ENCODE data around the gene TMEM18. TPM values are rescaled to one million over a fixed set of nuclear protein-coding genes. Genes with fewer than 3 reads are reported as not detected.

TMEM18 gene
- total RNA-seq, 1 experiment from 2014 or later = 19.0 TPM

DNA sequence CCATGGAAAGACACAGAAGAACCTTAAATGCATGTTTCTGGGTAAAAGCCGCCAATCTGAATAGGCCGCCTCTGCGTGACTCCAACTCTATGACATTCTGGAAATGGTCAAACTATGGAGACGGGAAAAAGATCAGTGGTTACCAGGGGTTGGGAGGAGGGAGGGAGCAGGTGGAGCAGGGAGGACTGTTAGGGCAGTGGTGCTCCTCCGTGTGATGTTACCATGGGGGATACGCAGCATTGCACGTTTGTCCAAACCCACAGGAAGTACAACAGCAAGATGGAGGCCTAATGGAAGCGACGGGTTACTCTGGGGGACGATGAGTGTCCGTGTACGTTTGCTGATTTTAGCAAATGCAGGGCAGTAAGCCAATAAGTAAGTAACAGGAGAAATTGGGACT lies 17.2 kb downstream of the TMEM18 start:
- CTCF ChIA-PET = no interaction called here
- DNase-seq = no peak
- no peaks in the 10 kb centered on the region for H3K36me3 Mint-ChIP-seq (ENCODE audit: insufficient read depth, unreplicated experiment)
- H3K4me3 Mint-ChIP-seq (ENCODE audit: low read depth, unreplicated experiment) = no peak overlapping the region
- intact Hi-C loops (cut with micrococcal nuclease; ENCODE audit: unreplicated experiment) = no loop called here
- BruUV-seq (replicated peaks) = no TSS peak
- no peak overlapping the region for H3K27ac Mint-ChIP-seq (ENCODE audit: unreplicated experiment)
- no peaks in the 10 kb centered on the region for H3K4me1 Mint-ChIP-seq (ENCODE audit: low read depth, unreplicated experiment)
- TF ChIP-seq CTCF (IDR thresholded peaks at IDR 0.05; ENCODE audit: unreplicated experiment) = no peak
- H3K9me3 Mint-ChIP-seq (ENCODE audit: low read depth, unreplicated experiment) = peaks cover 2% of the 10 kb centered on the region
- peaks cover 30% of the 10 kb centered on the region for H3K27me3 Mint-ChIP-seq (ENCODE audit: unreplicated experiment)

DNA sequence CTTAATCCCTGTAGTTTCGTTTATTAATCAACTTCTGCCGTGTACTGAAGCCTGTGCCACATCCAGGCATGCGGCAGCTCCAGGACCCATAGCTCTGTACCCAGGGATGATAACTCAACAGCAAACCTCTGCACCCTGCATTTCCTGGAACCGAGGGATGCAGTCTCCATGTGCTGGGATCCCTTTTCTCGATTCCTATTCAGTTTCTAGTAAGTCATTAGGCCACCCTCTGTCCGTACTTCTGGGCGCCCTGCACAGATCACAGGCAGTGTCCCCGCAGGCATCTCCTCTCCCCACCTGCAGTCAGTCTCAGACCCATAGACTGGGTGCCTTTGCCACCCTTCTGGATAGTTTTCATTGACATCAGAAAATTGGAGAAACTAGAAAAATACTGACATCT lies 18.8 kb downstream of the TMEM18 start:
- Mint-ChIP-seq H3K9me3 (ENCODE audit: low read depth, unreplicated experiment) (peaks cover 2% of the 10 kb centered on the region), H3K36me3 (ENCODE audit: insufficient read depth, unreplicated experiment) (no peaks in the 10 kb centered on the region), H3K4me3 (ENCODE audit: low read depth, unreplicated experiment) (no peak overlapping the region), H3K4me1 (ENCODE audit: low read depth, unreplicated experiment) (no peaks in the 10 kb centered on the region), H3K27me3 (ENCODE audit: unreplicated experiment) (peaks cover 30% of the 10 kb centered on the region), H3K27ac (ENCODE audit: unreplicated experiment) (no peak overlapping the region)
- intact Hi-C loops (cut with micrococcal nuclease; ENCODE audit: unreplicated experiment) = no loop called here
- no TSS peak for BruUV-seq (replicated peaks)
- CTCF ChIA-PET = no interaction called here
- DNase-seq = no peak
- TF ChIP-seq CTCF (IDR thresholded peaks at IDR 0.05; ENCODE audit: unreplicated experiment) = no peak

DNA sequence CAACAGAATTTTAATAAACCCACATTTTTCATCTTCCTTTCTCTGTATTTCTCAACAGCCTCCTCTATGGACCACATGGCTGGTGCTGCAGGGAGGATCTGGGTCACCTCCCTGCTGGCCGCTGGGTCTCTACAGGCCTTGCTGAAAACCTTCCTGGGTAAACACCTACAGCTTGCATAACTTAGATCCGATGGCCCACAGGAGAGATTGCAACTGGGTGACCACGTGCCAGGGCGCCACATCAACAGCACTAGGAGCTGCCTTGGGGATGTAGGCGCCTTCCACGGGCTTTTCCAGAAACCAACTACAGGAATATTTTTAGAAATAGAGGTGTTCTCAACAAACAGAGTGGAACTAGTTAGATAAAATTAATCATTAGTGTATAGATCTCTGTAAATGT lies 19.4 kb downstream of the TMEM18 start:
- TF ChIP-seq CTCF (IDR thresholded peaks at IDR 0.05; ENCODE audit: unreplicated experiment) = no peak
- no peak overlapping the region for H3K4me3 Mint-ChIP-seq (ENCODE audit: low read depth, unreplicated experiment)
- peaks cover 30% of the 10 kb centered on the region for H3K27me3 Mint-ChIP-seq (ENCODE audit: unreplicated experiment)
- CTCF ChIA-PET = no interaction called here
- no TSS peak for BruUV-seq (replicated peaks)
- no peaks in the 10 kb centered on the region for H3K36me3 Mint-ChIP-seq (ENCODE audit: insufficient read depth, unreplicated experiment)
- H3K4me1 Mint-ChIP-seq (ENCODE audit: low read depth, unreplicated experiment) = no peaks in the 10 kb centered on the region
- DNase-seq = no peak
- peaks cover 3% of the 10 kb centered on the region for H3K9me3 Mint-ChIP-seq (ENCODE audit: low read depth, unreplicated experiment)
- intact Hi-C loops (cut with micrococcal nuclease; ENCODE audit: unreplicated experiment) = no loop called here
- no peak overlapping the region for H3K27ac Mint-ChIP-seq (ENCODE audit: unreplicated experiment)

DNA sequence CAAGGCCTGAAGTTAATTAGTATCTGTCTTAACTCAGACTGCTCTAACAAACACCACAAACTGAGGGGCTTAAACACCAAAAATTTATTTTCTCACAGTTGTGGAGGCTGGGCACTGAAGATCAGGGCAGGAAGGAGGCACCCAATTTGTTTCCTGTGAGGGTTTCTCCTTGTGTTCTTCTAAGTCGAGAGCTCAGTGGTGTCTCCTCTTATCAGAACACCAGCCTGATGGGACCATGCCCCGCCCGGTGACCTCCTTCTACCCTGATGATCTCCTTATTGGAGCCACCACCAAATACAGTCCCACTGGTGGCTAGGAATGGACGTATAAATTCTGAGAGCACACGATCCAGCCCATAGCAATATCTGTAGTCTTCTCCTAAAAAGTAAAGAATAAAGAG lies 20.5 kb downstream of the TMEM18 start:
- no peaks in the 10 kb centered on the region for H3K4me1 Mint-ChIP-seq (ENCODE audit: low read depth, unreplicated experiment)
- BruUV-seq (replicated peaks) = no TSS peak
- no peaks in the 10 kb centered on the region for H3K36me3 Mint-ChIP-seq (ENCODE audit: insufficient read depth, unreplicated experiment)
- H3K4me3 Mint-ChIP-seq (ENCODE audit: low read depth, unreplicated experiment) = no peak overlapping the region
- intact Hi-C loops (cut with micrococcal nuclease; ENCODE audit: unreplicated experiment) = no loop called here
- peaks cover 5% of the 10 kb centered on the region for H3K9me3 Mint-ChIP-seq (ENCODE audit: low read depth, unreplicated experiment)
- H3K27ac Mint-ChIP-seq (ENCODE audit: unreplicated experiment) = no peak overlapping the region
- TF ChIP-seq CTCF (IDR thresholded peaks at IDR 0.05; ENCODE audit: unreplicated experiment) = no peak
- CTCF ChIA-PET = interaction anchor here (1.1 kb wide), 1 partner anchor 11 kb away, joined by 3 read pairs; no protein-coding TSS in a partner anchor
- no peak for DNase-seq
- peaks cover 30% of the 10 kb centered on the region for H3K27me3 Mint-ChIP-seq (ENCODE audit: unreplicated experiment)

Data from Calu3 (cell line).